HepG2 (cell line): ENCODE results near the gene GPC2. TPM values are rescaled to one million over a fixed set of nuclear protein-coding genes. Genes with fewer than 3 reads are reported as not detected.
A peak's percentile ranks its signal among the peaks of the same experiment; 100 is the strongest.

Experiments
- ATAC-seq: fragments of 200-7000 bp; cut with Tn5 transposase; 3 replicates; pipeline ENCODE4 v1.9.1; 2020; ENCODE audit warnings: mild to moderate bottlenecking, moderate library complexity
- BruUV-seq: library from RNA; stranded (reverse); fragments of 400-500 nt; replicated peaks from 2 replicates; lab custom pipeline; 2021; lab: Mats Ljungman, UMichigan
- CTCF ChIA-PET: fragments of 300-600 bp; formaldehyde crosslinking; extraction: SDS; loops from one replicate; lab custom pipeline; 2021; ENCODE audit warnings: low total read pairs, inconsistent platforms, low intra/inter-chr PET ratio; lab: Yijun Ruan, JAX
- POLR2A ChIA-PET: fragments of 350-600 bp; sonication (Branson Sonifier 250); formaldehyde crosslinking; loops from one replicate; lab custom pipeline; 2020; ENCODE audit warnings: antibody characterized with exemption, inconsistent platforms; lab: Yijun Ruan, JAX
- DNase-seq: peaks from one replicate; pipeline ENCODE4 v3.0.0-alpha.2; 2015; ENCODE audit warnings: low spot score
- FAIRE-seq: peaks from 3 replicates; lab custom pipeline; 2011; peaks lifted over from hg19 to GRCh38; lab: Jason Lieb, UNC
- H2AFZ ChIP-seq: one replicate; pipeline ENCODE4 v1.6.1; 2011; ENCODE audit warnings: low read length, inconsistent platforms
- H3K27ac ChIP-seq: fragments of 300-600 bp; 3 replicates; pipeline ENCODE4 v1.8.0; 2011; ENCODE audit warnings: mixed run types, mild to moderate bottlenecking, mixed read lengths, low read length, inconsistent platforms; ENCODE audit not compliant: insufficient read depth; ENCODE audit errors: extremely low read length
- H3K27me3 ChIP-seq, 2 experiments: fragments of 200-600 bp in 1 of 2; 2 replicates in 1 of 2; 3 replicates in 1 of 2; pipeline versions ENCODE4 v1.6.0 to v1.8.0; 2011; ENCODE audit warnings: low read length in 2 of 2, mild to moderate bottlenecking in 2 of 2, moderate library complexity in 2 of 2, inconsistent platforms in 1 of 2; ENCODE audit not compliant: insufficient read depth in 2 of 2, control insufficient read depth in 1 of 2
- H3K36me3 ChIP-seq, 2 experiments: fragments of 200-600 bp in 1 of 2; replicated peaks in 1 of 2; 2 replicates in 1 of 2; 3 replicates in 1 of 2; pipeline versions ENCODE4 v1.5.1 to v1.8.0; 2011; ENCODE audit warnings: low read length in 2 of 2, inconsistent platforms in 1 of 2; ENCODE audit not compliant: insufficient read depth in 2 of 2, control insufficient read depth in 1 of 2
- H3K4me1 ChIP-seq: 2 replicates; pipeline ENCODE4 v1.5.1; 2012; ENCODE audit warnings: low read length, inconsistent platforms; ENCODE audit not compliant: insufficient read depth
- H3K4me2 ChIP-seq: 2 replicates; pipeline ENCODE4 v1.6.0; 2011; ENCODE audit warnings: low read depth, low read length, inconsistent platforms
- H3K4me3 ChIP-seq, 3 experiments: fragments of 200-600 bp in 1 of 3; sonication (generic), shearing (Covaris generic) in 1 of 3; replicated peaks in 1 of 3; 2 replicates each; pipeline ENCODE4 v1.5.1; 2011 to 2016; ENCODE audit warnings: low read length in 3 of 3, inconsistent platforms in 2 of 3, low read depth in 2 of 3, mild to moderate bottlenecking in 2 of 3, control low read depth in 1 of 3, mixed read lengths in 1 of 3; ENCODE audit not compliant: insufficient read depth in 1 of 3
- H3K79me2 ChIP-seq: one replicate; pipeline ENCODE4 v1.6.1; 2011; ENCODE audit warnings: low read length, inconsistent platforms; ENCODE audit not compliant: insufficient read depth
- H3K9ac ChIP-seq: 2 replicates; pipeline ENCODE4 v1.6.0; 2011; ENCODE audit warnings: mild to moderate bottlenecking, low read depth, low read length, inconsistent platforms; ENCODE audit not compliant: insufficient read depth
- H3K9me3 ChIP-seq: 2 replicates; pipeline ENCODE4 v1.5.1; 2012; ENCODE audit warnings: mild to moderate bottlenecking, low read length
- H4K20me1 ChIP-seq: 2 replicates; pipeline ENCODE4 v1.6.0; 2011; ENCODE audit warnings: inconsistent platforms, mild to moderate bottlenecking, low read length, moderate library complexity; ENCODE audit not compliant: insufficient read depth
- ADNP ChIP-seq: sonication (generic); formaldehyde crosslinking; IDR thresholded peaks from 2 replicates; pipeline ENCODE4 v1.4.0; 2020; ENCODE audit warnings: missing genetic modification reagents
- AGO1 ChIP-seq: fragments of 200-400 bp; formaldehyde crosslinking; IDR thresholded peaks from 2 replicates; pipeline ENCODE4 v1.6.1; 2017; ENCODE audit warnings: mild to moderate bottlenecking, low read depth, low read length, moderate library complexity; ENCODE audit not compliant: poor library complexity, severe bottlenecking
- AGO2 ChIP-seq: fragments of 200-400 bp; formaldehyde crosslinking; optimal IDR thresholded peaks from 2 replicates; pipeline ENCODE3; 2017; ENCODE audit warnings: mild to moderate bottlenecking, low read depth, low read length, moderate library complexity
- NCOA5 ChIP-seq: sonication (generic); formaldehyde crosslinking; IDR thresholded peaks from 2 replicates; pipeline ENCODE4 v1.4.0; 2020; ENCODE audit warnings: missing genetic modification reagents
- POLR2A ChIP-seq, 2 experiments: IDR thresholded peaks; 2 replicates each; pipeline ENCODE4 v1.6.1; 2011; ENCODE audit warnings: low read depth in 2 of 2, low read length in 2 of 2, mild to moderate bottlenecking in 1 of 2, moderate library complexity in 1 of 2; ENCODE audit not compliant: insufficient read depth in 1 of 2
- RBFOX2 ChIP-seq: fragments of 200-400 bp; formaldehyde crosslinking; IDR thresholded peaks from 2 replicates; pipeline ENCODE4 v1.6.1; 2017; ENCODE audit warnings: low read depth, mild to moderate bottlenecking, low read length
- SMAD3 ChIP-seq: sonication (generic); formaldehyde crosslinking; IDR thresholded peaks from 2 replicates; pipeline ENCODE4 v1.4.0; 2020; ENCODE audit warnings: missing genetic modification reagents
- YY1 ChIP-seq: IDR thresholded peaks from 2 replicates; pipeline ENCODE4 v1.6.1; 2011; ENCODE audit warnings: low read length, low read depth, moderate library complexity, mild to moderate bottlenecking; ENCODE audit not compliant: insufficient read depth, insufficient replicate concordance
- ZNF180 ChIP-seq: sonication (generic); formaldehyde crosslinking; IDR thresholded peaks from 2 replicates; pipeline ENCODE4 v1.4.0; 2020; ENCODE audit warnings: low read depth, missing genetic modification reagents, borderline replicate concordance
- ZNF251 ChIP-seq: sonication (generic); formaldehyde crosslinking; IDR thresholded peaks from 2 replicates; pipeline ENCODE4 v1.9.0; 2021; ENCODE audit warnings: mild to moderate bottlenecking, missing genetic modification reagents
- ZNF460 ChIP-seq: sonication (generic); formaldehyde crosslinking; IDR thresholded peaks from 2 replicates; pipeline ENCODE4 v1.5.1; 2020; ENCODE audit warnings: missing genetic modification reagents, mild to moderate bottlenecking, borderline replicate concordance
- ZNF563 ChIP-seq: sonication (generic); formaldehyde crosslinking; IDR thresholded peaks from 2 replicates; pipeline ENCODE4 v1.8.0; 2022; ENCODE audit warnings: mild to moderate bottlenecking, moderate library complexity, missing genetic modification reagents
- ZNF790 ChIP-seq: sonication (generic); formaldehyde crosslinking; IDR thresholded peaks from 2 replicates; pipeline ENCODE4 v1.8.0; 2022; ENCODE audit warnings: missing genetic modification reagents, mild to moderate bottlenecking, borderline replicate concordance
- ZNF883 ChIP-seq: sonication (generic); formaldehyde crosslinking; IDR thresholded peaks from 2 replicates; pipeline ENCODE4 v1.5.1; 2020; ENCODE audit warnings: mild to moderate bottlenecking, missing genetic modification reagents; ENCODE audit errors: not compliant biosample characterization
- WGBS: methylation state at CpG from one replicate; pipeline ENCODE4 v1.1.6; 2017; ENCODE audit warnings: low lambda C conversion rate; 5-methylcytosine and 5-hydroxymethylcytosine counted together
- in situ Hi-C: cut with HindIII; loops from 2 replicates; pipeline ENCODE4 v1.10.0; 2017; ENCODE audit warnings: low pct_unique_long_range_greater_than_20kb; ENCODE audit not compliant: extremely low pct_ligation_motif_present
- intact Hi-C: fragments of 100-400 bp; cut with micrococcal nuclease; formaldehyde crosslinking; loops from one replicate; pipeline ENCODE4 v1.10.0; 2022; ENCODE audit not compliant: unreplicated experiment
- polyA plus RNA-seq, 8 experiments: library from polyadenylated mRNA; depleted of rRNA in 3 of 8; stranded (reverse) in 7 of 8; unstranded in 1 of 8; fragments of >200 nt; fragmentation: Illumina TruSeq in 4 of 8; extraction: Trizol in 4 of 8; gene quantifications; 2 replicates each; pipeline versions ENCODE4 v1.2.1 to v1.2.3, GENCODE V29; 2011 to 2016; ENCODE audit warnings: low read depth in 4 of 8, missing spikeins in 1 of 8, mixed read lengths in 1 of 8; ENCODE audit not compliant: insufficient read depth in 1 of 8
- total RNA-seq, 5 experiments: library from RNA; depleted of rRNA; stranded (reverse); fragments of >200 nt; fragmentation: Illumina TruSeq; extraction: Trizol; gene quantifications; 2 replicates each; pipeline ENCODE4 v1.2.3, GENCODE V29; 2016; ENCODE audit warnings: low read depth in 1 of 5

Gene GPC2
- total and polyA plus RNA-seq, 2 of the 13 experiments (the other 11 are each of a cell fraction or from before 2014, with no cell fraction given), result 0.64 to 0.78 TPM

GRCh38 chr7:100152937-100153666, 24.1 kb downstream of the GPC2 start:
- ChIA-PET POLR2A (no interaction called here), CTCF (no interaction called here)
- H3K27ac ChIP-seq, result no peak overlapping the region
- no peak for ATAC-seq
- no peak overlapping the region for H3K4me2 ChIP-seq
- no peak overlapping the region for H2AFZ ChIP-seq
- intact Hi-C loops (no loop called here), in situ Hi-C loops (no loop called here)
- H3K9ac ChIP-seq, result no peak overlapping the region
- FAIRE-seq, result no peak
- H4K20me1 ChIP-seq, result peaks cover 6% of the 10 kb centered on the region; the same call in 1 of the 2 replicates
- WGBS, result 97% methylated on average over 13 of the region's 18 CpGs
- TF ChIP-seq YY1 (no peak), ZNF180 (CRISPR knock-in tag) (no peak), ADNP (CRISPR knock-in tag) (no peak), NCOA5 (CRISPR knock-in tag) (no peak), ZNF460 (no peak), SMAD3 (CRISPR knock-in tag) (no peak), AGO2 (peak; percentile 82), AGO1 (peak; percentile 43), ZNF883 (CRISPR knock-in tag) (no peak), ZNF563 (CRISPR knock-in tag) (no peak), ZNF790 (CRISPR knock-in tag) (no peak), RBFOX2 (peak; percentile 61), POLR2A (IDR thresholded peaks at IDR 0.05; ENCODE audit: insufficient read depth in 1 of 2, low read depth in 2 of 2, low read length in 2 of 2) (peak in 1 of 2 experiments; percentile 38; a peak in 1 of 4 replicates), ZNF251 (CRISPR knock-in tag) (no peak)
- no peak for DNase-seq
- peaks cover 6 to 24% of the 10 kb centered on the region in 2 experiments for H3K36me3 ChIP-seq
- peaks cover 75% of the 10 kb centered on the region for H3K4me1 ChIP-seq
- H3K27me3 ChIP-seq, result no peaks in the 10 kb centered on the region
- no TSS peak for BruUV-seq
- no peaks in the 10 kb centered on the region for H3K9me3 ChIP-seq
- no peak overlapping the region for H3K4me3 ChIP-seq
- peaks cover 15% of the 10 kb centered on the region for H3K79me2 ChIP-seq
